Upper lobe of right lung (tissue), 1 donor: Measurements from ENCODE around the gene MGST2. TPM values are rescaled to one million over a fixed set of nuclear protein-coding genes. Genes with fewer than 3 reads are reported as not detected.

Experiments used
- ATAC-seq: fragments of 200-7000 bp; cut with Tn5 transposase; one replicate; pipeline ENCODE4 v1.9.1; 2020; ENCODE audit warnings: mild to moderate bottlenecking, moderate library complexity
- DNase-seq: peaks from one replicate; pipeline ENCODE4 v3.0.0-alpha.2; 2020
- H3K27ac ChIP-seq: fragments of 200-600 bp; one replicate; pipeline ENCODE4 v1.8.0; 2022
- H3K27me3 ChIP-seq: fragments of 200-600 bp; one replicate; pipeline ENCODE4 v1.8.0; 2022; ENCODE audit warnings: mild to moderate bottlenecking
- H3K36me3 ChIP-seq: fragments of 200-600 bp; one replicate; pipeline ENCODE4 v1.8.0; 2022
- H3K4me1 ChIP-seq: fragments of 200-600 bp; one replicate; pipeline ENCODE4 v1.8.0; 2022
- H3K4me3 ChIP-seq: fragments of 200-600 bp; one replicate; pipeline ENCODE4 v1.8.0; 2022; ENCODE audit warnings: mild to moderate bottlenecking
- H3K9me3 ChIP-seq: fragments of 200-600 bp; one replicate; pipeline ENCODE4 v1.8.0; 2022
- intact Hi-C: fragments of 100-400 bp; cut with DNase I; formaldehyde crosslinking; loops from one replicate; pipeline ENCODE4 v1.11.0; 2022
- total RNA-seq: library from RNA; stranded (reverse); fragmentation: NEBNext Ultra II Directional; extraction: Animal tissue kit (Norgen Biotek cat#: 25700); gene quantifications from one replicate; pipeline ENCODE4 v1.2.1, GENCODE V29; 2021
- TF ChIP-seq, protein P1 (sequence below): fragments of 200-600 bp; IDR thresholded peaks from one replicate; pipeline ENCODE4 v1.8.0; 2022; ENCODE audit warnings: antibody characterized with exemption
- donor health status: DM: no; HTN: yes; CAD: no; lungs with severe emphysema.

Gene MGST2
- total RNA-seq, 1 donor from 2014 or later, result 64.6 TPM

DNA sequence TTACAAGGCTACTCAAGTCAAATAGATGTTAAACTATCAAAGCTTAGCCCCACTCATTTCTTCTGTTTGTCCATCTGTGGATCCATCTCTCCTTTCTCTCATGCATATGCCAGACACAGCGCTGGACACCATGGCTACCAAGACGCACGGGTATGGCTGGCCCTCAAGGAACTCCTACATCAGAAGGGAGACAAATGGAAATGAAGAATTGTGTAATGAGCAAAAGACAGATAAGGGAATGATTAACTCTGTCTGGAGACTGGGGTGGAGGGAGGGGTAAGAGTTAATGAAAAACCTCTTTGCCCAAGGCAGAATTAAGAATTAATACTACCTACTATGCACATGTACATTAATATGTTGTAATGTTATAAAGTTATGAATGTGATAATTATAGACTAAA, 88.1 kb downstream of the MGST2 start:
- H3K27me3 ChIP-seq, result no peaks in the 10 kb centered on the region
- no peak overlapping the region for H3K4me3 ChIP-seq
- H3K27ac ChIP-seq, result no peak overlapping the region
- no peak for DNase-seq
- no peaks in the 10 kb centered on the region for H3K36me3 ChIP-seq
- TF ChIP-seq, protein P1, sequence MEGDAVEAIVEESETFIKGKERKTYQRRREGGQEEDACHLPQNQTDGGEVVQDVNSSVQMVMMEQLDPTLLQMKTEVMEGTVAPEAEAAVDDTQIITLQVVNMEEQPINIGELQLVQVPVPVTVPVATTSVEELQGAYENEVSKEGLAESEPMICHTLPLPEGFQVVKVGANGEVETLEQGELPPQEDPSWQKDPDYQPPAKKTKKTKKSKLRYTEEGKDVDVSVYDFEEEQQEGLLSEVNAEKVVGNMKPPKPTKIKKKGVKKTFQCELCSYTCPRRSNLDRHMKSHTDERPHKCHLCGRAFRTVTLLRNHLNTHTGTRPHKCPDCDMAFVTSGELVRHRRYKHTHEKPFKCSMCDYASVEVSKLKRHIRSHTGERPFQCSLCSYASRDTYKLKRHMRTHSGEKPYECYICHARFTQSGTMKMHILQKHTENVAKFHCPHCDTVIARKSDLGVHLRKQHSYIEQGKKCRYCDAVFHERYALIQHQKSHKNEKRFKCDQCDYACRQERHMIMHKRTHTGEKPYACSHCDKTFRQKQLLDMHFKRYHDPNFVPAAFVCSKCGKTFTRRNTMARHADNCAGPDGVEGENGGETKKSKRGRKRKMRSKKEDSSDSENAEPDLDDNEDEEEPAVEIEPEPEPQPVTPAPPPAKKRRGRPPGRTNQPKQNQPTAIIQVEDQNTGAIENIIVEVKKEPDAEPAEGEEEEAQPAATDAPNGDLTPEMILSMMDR, result no peak
- no peaks in the 10 kb centered on the region for H3K9me3 ChIP-seq
- intact Hi-C loops, result no loop called here
- no peak for ATAC-seq
- no peaks in the 10 kb centered on the region for H3K4me1 ChIP-seq

Other genes with a start within 250 kb of the MGST2 start
- 9.8 TPM for gene RAB33B, start 211.7 kb upstream of the MGST2 start, total RNA-seq
- 44.9 TPM for gene SETD7, start 109.6 kb upstream of the MGST2 start, total RNA-seq